Measurements from ENCODE around the gene LYRM1.
"Not testable (repeated sequence)": the region's sequence is repeated elsewhere in the genome, so short reads cannot be mapped to it uniquely, and the experiment has no call there.

The LYRM1 gene

GRCh38 chr16:20900299-20901067 is at the start of gene LYRM1, which contains the start of gene DCUN1D3:
TSS of gene LYRM1 (plus strand) at chr16:20900771. CDS start at chr16:20915556, 14,785 bp downstream.
TSS of gene DCUN1D3 (minus strand) at chr16:20900358. CDS start at chr16:20862538, 37,820 bp downstream.
- DNase-seq (ENCODE audit: low spot score) = peak; percentile 99

DNA sequence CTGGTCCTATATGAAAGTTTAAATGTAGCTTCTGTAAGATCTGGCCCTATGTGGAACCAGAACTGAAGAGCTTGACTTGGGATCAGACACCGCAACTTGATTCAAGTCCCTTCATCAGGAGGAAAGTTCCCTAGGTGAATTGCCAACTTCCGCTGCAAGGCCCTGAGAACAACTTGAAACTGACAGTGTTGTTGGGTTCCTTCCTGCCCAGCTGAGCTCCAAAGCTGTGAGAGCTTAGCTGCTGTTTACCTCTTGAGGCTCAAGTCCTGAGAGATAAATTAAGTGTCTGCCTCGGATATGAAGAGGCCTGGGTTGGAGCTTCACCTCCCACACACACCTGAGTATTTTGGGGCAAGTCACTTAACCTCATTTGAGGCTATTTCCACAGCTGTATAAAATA is 49.6 kb upstream of the LYRM1 start:
- no peak for DNase-seq (ENCODE audit: low spot score)

- peak; percentile 78 for DNase-seq (ENCODE audit: low spot score)
Measured at GRCh38 chr16:20851601-20852000, 49.0 kb upstream of the LYRM1 start.

DNA sequence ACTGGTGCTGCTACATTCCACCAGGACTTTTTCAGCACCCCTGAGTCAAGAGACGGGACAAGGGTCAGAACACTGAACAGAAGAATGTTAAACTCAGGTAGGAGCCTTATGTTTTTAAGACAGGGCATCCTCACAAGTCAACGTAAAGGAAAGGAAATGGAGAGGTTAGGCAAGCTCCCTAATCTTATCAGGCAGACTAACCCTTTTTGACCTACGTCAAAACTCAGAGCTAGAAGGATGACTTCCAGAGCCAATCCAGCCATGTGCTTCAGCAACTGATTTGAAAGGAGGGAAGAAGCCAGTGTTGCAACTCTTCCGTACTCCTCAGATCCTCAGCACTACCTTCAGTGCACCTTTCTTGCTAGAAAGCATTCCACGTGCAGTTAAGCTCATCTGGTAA is 47.4 kb upstream of the LYRM1 start:
- DNase-seq (ENCODE audit: low spot score) = no peak

- no peak for DNase-seq (ENCODE audit: low spot score)
Measured at GRCh38 chr16:20853981-20854620, 46.5 kb upstream of the LYRM1 start.

DNA sequence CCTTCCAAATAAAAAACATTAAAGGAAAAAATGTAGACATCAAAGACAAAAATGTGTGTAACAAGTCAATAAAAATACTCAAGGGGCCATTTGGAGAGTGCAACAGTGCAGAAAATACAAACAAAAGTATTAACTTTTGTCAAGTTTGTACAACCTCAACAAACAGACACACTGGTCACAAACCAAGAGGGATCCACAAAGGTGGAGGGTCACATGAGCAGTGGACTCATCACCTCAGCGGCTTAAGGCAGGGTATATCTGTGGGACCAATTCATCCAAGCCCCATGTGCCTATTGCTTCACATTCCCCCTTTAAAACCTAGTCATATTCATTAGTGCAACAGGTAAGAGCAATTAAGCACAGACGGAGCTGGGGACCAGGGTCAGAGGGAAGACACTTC is 45.6 kb upstream of the LYRM1 start:
- DNase-seq (ENCODE audit: low spot score) = no peak

- no peak for DNase-seq (ENCODE audit: low spot score)
Measured at GRCh38 chr16:20857281-20857680, 43.3 kb upstream of the LYRM1 start.

GRCh38 chr16:20859229-20859628 is 41.3 kb upstream of the LYRM1 start:
- DNase-seq (ENCODE audit: low spot score) = no peak

DNA sequence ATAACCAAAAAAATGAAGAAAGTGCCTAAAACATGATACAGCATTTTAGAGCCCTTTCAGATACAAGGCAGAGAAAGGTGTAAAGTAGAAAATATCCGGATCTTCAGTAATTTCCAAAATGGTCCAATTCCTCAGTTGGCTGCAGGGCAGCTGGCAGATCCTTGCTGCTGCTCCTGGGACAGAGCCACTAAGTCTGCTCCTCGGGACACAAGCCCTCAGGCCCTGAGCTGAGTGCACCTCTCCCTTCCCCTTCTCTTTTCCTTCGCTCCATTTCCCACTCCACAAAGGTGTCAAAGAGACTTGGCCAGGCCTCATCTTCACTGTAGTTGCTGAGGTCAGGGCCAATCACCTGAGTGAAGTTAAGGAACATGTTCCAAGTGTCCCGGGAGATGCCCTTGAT is 40.9 kb upstream of the LYRM1 start:
- DNase-seq (ENCODE audit: low spot score) = no peak

DNA sequence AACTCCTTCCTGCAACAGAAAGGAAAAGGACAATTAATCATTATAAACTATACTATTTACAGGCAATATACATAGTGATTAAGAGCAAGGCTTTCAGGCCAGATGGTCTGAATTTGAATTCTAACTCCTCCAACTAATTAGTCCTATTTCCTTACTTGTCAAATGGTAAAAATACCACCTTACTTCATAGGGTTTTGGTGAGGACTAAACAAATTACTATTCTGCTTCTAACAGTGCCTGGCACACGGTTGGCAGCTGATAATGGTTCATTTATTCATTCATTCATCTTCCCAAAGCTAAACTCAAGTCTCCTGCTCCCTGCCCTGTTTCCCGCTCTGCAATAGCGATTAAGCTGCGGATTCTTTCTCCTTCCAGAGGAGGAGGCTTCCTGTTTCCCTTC is 40.2 kb upstream of the LYRM1 start:
- no peak for DNase-seq (ENCODE audit: low spot score)

- not testable (repeated sequence) for DNase-seq (ENCODE audit: low spot score)
Measured at GRCh38 chr16:20860995-20861394, 39.6 kb upstream of the LYRM1 start.

DNA sequence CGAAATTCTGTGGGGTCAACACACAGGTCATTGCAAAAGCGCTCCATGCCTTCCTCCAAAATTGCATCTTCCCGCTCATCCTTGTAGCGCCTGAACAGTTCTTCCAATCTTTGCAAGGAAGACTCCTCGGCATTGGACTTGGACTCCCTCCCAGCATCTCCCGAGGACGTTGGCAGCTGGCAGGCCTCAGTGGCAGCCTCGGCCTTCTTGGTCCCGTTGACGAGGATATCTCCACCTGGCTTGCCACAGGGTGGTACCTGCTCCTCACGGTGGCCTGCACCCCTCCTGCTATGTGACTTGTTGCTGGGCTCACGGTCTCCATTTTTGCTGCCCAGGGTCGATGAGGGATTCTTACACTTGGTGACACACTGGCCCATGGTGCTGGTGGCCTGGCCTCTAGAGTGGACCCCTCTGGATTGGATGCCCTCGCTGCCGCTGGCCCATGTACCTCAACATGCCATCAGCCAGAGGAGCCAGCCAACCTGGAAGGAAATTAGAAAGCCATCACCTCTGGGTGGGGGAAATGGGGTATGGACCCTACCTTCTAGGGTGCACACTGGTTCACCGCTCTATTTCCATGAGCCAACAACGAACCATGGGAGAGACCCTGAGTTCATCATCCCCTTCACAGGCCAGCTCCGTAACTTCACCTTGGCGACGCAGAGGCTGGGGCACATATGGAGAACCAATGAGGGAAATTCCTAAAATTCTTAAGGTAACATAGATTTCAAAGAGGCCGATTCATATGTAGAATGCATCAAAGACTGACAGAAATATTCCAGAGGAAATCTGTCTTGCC is 38.2 kb upstream of the LYRM1 start:
- DNase-seq (ENCODE audit: low spot score) = no peak

- DNase-seq (ENCODE audit: low spot score) = not testable (repeated sequence)
Measured at GRCh38 chr16:20864376-20864775, 36.2 kb upstream of the LYRM1 start.

- peak; percentile 28 for DNase-seq (ENCODE audit: low spot score)
Measured at GRCh38 chr16:20865420-20866131, 35.0 kb upstream of the LYRM1 start.

DNA sequence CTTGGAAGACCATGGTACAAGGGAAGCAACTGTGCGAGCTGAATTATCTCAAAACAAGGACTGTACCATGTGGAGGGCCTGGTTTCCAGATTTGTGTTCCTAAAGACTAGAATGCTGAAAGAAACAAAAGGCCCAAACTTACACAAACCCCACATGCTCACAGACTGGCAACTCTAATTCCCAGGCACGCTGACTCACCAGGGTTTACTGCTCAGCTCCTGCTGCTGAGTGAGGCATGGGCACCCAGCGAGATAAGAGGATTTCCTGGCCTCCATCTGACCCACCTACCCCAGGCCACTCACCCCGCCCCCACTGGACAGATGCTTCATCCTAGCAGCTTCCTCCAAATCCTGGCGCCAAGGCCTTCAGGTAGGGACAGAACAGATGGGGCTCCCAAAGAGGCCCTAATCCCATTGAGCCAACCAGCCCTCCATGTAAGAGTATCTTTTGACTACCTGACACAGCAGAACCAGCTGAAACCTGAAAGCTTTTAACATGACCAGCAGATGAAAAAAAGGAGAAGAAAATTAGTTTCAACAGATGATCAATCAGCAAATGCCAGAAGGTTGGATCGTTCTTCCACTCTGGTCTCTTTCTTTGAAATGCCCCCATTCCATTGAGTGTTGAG is 34.3 kb upstream of the LYRM1 start:
- DNase-seq (ENCODE audit: low spot score) = peak; percentile 71

DNA sequence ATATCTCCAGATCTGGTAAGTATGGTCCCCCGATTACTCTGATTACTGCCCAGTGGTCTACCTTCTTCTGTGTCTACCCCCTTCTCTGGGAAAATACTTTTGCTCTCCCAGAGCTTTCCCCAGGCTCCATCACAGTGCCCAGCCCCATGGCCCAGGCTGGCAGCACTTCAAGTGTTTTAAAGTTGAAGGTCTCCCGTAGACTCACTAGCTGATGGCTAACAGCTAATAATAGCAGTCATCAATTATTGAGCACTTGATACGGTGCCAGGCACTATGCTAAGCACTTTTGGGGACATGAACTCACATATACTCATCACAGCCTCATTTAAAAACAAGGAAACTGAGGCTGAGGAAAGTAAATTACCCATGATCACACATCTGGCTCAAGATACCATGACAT is 33.8 kb upstream of the LYRM1 start:
- DNase-seq (ENCODE audit: low spot score) = no peak

GRCh38 chr16:20867585-20867984 is 33.0 kb upstream of the LYRM1 start:
- DNase-seq (ENCODE audit: low spot score) = no peak

GRCh38 chr16:20868890-20869289 is 31.7 kb upstream of the LYRM1 start:
- no peak for DNase-seq (ENCODE audit: low spot score)

- no peak for DNase-seq (ENCODE audit: low spot score)
Measured at GRCh38 chr16:20870122-20870820, 30.3 kb upstream of the LYRM1 start.

- DNase-seq (ENCODE audit: low spot score) = no peak
Measured at GRCh38 chr16:20871258-20871657, 29.3 kb upstream of the LYRM1 start.

Data from COLO829 (cell line).